ENCODE measurements around the gene GNA12. TPM values are rescaled to one million over a fixed set of nuclear protein-coding genes. Genes with fewer than 3 reads are reported as not detected.

The GNA12 gene
- total and polyA plus RNA-seq, 11 donors = 10.7 to 56.5 (median 34.9) TPM

- no peak overlapping the region for H3K27ac ChIP-seq
- H3K4me3 ChIP-seq = no peak overlapping the region
- TF ChIP-seq POLR2A (IDR thresholded peaks at IDR 0.05) = no peak
- TF ChIP-seq CTCF (IDR thresholded peaks at IDR 0.05) = no peak
- no peaks in the 10 kb centered on the region for H3K9me3 ChIP-seq
- intact Hi-C loops (cut with DNase I) = no loop called here
- ATAC-seq (no peak), DNase-seq (peak in 4 of 5 donors; percentile 13 to 24 (median 15))
- no peaks in the 10 kb centered on the region for H3K27me3 ChIP-seq
- peaks cover 0 to 11% (median 0%) of the 10 kb centered on the region in 12 donors for H3K4me1 ChIP-seq
- peaks cover 0 to 66% (median 27%) of the 10 kb centered on the region in 9 donors for H3K36me3 ChIP-seq
- WGBS, 4 donors = 86 to 91% (median 87%) methylated on average over 20 to 23 of the region's 23 CpGs
Observed at GRCh38 chr7:2723138-2723850, 120.8 kb downstream of the GNA12 start.

DNA sequence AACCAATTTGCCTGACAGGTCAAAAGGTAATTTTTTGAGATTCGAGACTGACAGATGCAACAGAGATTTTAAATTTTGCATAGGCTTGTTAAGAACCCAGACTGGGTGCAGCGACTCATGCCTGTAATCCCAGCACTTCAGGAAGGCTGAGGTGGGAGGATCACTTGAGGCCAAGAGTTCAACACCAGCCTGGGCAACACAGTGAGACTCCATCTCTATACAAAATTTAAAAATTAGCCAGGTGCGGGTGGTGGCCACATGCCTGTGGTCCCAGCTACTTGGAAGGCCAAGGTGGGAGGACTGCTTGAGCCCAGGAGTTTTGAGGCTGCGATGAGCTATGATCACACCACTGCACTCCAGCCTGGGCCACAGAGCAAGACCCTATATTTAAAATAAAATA is 121.5 kb downstream of the GNA12 start:
- no peak for TF ChIP-seq CTCF (IDR thresholded peaks at IDR 0.05)
- TF ChIP-seq POLR2A (IDR thresholded peaks at IDR 0.05) = no peak
- DNase-seq (peak in 1 of 5 donors; percentile 11), ATAC-seq (no peak)
- 92 to 96% (median 96%) methylated on average over 4 of the region's 4 CpGs for WGBS, 4 donors
- Histone ChIP-seq H3K36me3 (peaks cover 0 to 64% (median 28%) of the 10 kb centered on the region in 9 donors), H3K4me3 (no peak overlapping the region), H3K9me3 (no peaks in the 10 kb centered on the region), H3K4me1 (peaks cover 0 to 12% (median 4%) of the 10 kb centered on the region in 12 donors), H3K27ac (no peak overlapping the region), H3K27me3 (no peaks in the 10 kb centered on the region)
- intact Hi-C loops (cut with DNase I) = no loop called here

- TF ChIP-seq POLR2A (IDR thresholded peaks at IDR 0.05) = no peak
- DNase-seq (peak in 1 of 5 donors; percentile 20), ATAC-seq (no peak)
- peaks cover 0 to 58% (median 24%) of the 10 kb centered on the region in 9 donors for H3K36me3 ChIP-seq
- H3K9me3 ChIP-seq = no peaks in the 10 kb centered on the region
- intact Hi-C loops (cut with DNase I) = no loop called here
- no peak overlapping the region for H3K27ac ChIP-seq
- no peaks in the 10 kb centered on the region for H3K27me3 ChIP-seq
- 93 to 95% (median 94%) methylated on average over 19 of the region's 19 CpGs for WGBS, 4 donors
- H3K4me1 ChIP-seq = peaks cover 0 to 20% (median 11%) of the 10 kb centered on the region in 12 donors
- no peak overlapping the region for H3K4me3 ChIP-seq
Observed at GRCh38 chr7:2721842-2722241, 122.3 kb downstream of the GNA12 start.

GRCh38 chr7:2720024-2720423 is 124.1 kb downstream of the GNA12 start:
- Histone ChIP-seq H3K27me3 (no peaks in the 10 kb centered on the region), H3K36me3 (peaks cover 0 to 45% (median 18%) of the 10 kb centered on the region in 9 donors), H3K27ac (no peak overlapping the region), H3K4me1 (peaks cover 0 to 38% (median 25%) of the 10 kb centered on the region in 12 donors), H3K4me3 (no peak overlapping the region), H3K9me3 (peaks cover 0 to 2% (median 0%) of the 10 kb centered on the region in 12 donors)
- 90 to 95% (median 94%) methylated on average over 16 of the region's 16 CpGs for WGBS, 4 donors
- no peak for TF ChIP-seq POLR2A (IDR thresholded peaks at IDR 0.05)
- no peak for TF ChIP-seq CTCF (IDR thresholded peaks at IDR 0.05)
- intact Hi-C loops (cut with DNase I) = no loop called here
- ATAC-seq (no peak), DNase-seq (peak in 1 of 5 donors; percentile 33)
